ENCODE data around the gene CPD.

DNA sequence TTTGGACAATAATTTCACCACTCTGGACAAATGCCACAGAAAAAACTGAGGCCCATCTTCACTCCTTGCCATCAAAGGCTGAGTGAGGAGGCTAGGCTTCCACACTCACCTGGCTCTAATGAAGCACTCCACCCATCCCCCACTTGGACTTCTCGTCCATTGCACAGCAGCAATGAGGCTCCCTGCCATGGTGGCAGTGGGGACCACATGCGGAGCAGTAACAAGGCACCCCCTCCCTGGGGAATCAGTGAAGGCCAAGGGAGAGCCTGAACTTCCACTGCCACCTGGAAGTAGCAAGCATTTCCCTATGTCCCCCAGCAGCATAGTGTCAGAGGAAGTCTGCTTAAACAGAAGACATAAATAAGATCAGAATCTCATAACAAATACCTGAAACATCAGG is 96.5 kb downstream of the CPD start:
- TF ChIP-seq, protein P1, sequence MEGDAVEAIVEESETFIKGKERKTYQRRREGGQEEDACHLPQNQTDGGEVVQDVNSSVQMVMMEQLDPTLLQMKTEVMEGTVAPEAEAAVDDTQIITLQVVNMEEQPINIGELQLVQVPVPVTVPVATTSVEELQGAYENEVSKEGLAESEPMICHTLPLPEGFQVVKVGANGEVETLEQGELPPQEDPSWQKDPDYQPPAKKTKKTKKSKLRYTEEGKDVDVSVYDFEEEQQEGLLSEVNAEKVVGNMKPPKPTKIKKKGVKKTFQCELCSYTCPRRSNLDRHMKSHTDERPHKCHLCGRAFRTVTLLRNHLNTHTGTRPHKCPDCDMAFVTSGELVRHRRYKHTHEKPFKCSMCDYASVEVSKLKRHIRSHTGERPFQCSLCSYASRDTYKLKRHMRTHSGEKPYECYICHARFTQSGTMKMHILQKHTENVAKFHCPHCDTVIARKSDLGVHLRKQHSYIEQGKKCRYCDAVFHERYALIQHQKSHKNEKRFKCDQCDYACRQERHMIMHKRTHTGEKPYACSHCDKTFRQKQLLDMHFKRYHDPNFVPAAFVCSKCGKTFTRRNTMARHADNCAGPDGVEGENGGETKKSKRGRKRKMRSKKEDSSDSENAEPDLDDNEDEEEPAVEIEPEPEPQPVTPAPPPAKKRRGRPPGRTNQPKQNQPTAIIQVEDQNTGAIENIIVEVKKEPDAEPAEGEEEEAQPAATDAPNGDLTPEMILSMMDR (IDR thresholded peaks at IDR 0.05) = no peak
- no peak for TF ChIP-seq POLR2A (IDR thresholded peaks at IDR 0.05)
